ENCODE measurements around the gene SYNE1. TPM values are rescaled to one million over a fixed set of nuclear protein-coding genes. Genes with fewer than 3 reads are reported as not detected.

Gene SYNE1
- total RNA-seq, 1 experiment from 2014 or later = 3.0 TPM

DNA sequence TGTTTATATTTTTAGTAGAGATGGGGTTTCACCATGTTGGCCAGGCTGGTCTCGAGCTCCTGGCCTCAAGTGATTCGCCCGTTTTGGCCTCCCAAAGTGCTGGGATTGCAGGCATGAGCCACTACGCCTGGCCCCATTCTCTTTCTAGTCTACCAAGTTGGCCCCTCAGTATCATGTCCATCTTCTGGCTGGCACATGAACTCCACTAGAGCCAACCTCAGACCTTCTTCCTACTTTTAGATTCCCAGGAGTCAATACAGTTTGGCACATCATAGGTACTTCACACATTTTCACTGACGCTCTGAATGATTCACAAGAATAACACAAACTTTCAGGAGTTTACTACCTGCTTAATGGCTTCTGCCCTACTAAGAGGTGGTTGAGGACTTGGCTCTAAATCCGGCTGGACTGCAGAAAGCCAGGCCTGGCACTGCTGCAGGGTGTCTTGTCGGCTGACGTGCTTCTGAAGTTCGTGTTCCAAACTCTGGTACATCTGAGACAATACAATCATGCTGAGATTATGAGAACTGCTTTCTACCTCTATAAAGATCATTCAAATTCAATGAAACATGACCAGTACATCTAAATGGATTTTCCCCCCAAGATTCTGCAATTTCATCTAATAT is 293.3 kb downstream of the SYNE1 start:
- H3K27ac Mint-ChIP-seq = no peak overlapping the region
- no peaks in the 10 kb centered on the region; a peak in 1 of 7 replicates for H3K36me3 Mint-ChIP-seq (ENCODE audit: insufficient read depth in 1 of 3, low read depth in 3 of 3)
- Histone ChIP-seq H3K14ac (ENCODE audit: insufficient read depth, low read length) (no peak overlapping the region), H3K4me2 (ENCODE audit: insufficient read depth, insufficient read length, low read length) (no peak overlapping the region), H4K20me1 (ENCODE audit: control insufficient read depth, insufficient read depth, insufficient read length) (no peaks in the 10 kb centered on the region), H2BK20ac (ENCODE audit: low read depth, low read length, poor library complexity, severe bottlenecking) (no peak overlapping the region), H4K5ac (ENCODE audit: insufficient read length, low read depth, low read length) (no peak overlapping the region), H3K18ac (ENCODE audit: insufficient read length, low read depth, low read length) (no peak overlapping the region), H3K27me3 (ENCODE audit: insufficient read depth, low read length) (no peaks in the 10 kb centered on the region), H3K56ac (ENCODE audit: insufficient read length, low read depth, low read length) (no peak overlapping the region), H2BK120ac (ENCODE audit: low read depth, low read length, poor library complexity, severe bottlenecking) (no peak overlapping the region), H4K8ac (replicated peaks; ENCODE audit: insufficient read length, low read depth, low read length) (no peak overlapping the region), H3K4ac (ENCODE audit: low read depth, low read length) (no peak overlapping the region), H2BK5ac (ENCODE audit: insufficient read length, low read length) (no peak overlapping the region), H3K4me1 (ENCODE audit: insufficient read depth, low read length) (no peaks in the 10 kb centered on the region), H2BK15ac (ENCODE audit: low read depth, low read length) (no peak overlapping the region), H3K9me3 (ENCODE audit: control insufficient read depth, low read depth, low read length) (no peaks in the 10 kb centered on the region), H3K79me2 (ENCODE audit: insufficient read depth, low read length) (no peaks in the 10 kb centered on the region), H2AFZ (ENCODE audit: low read length) (no peak overlapping the region), H3T11ph (ENCODE audit: low read length) (no peak overlapping the region), H2BK12ac (ENCODE audit: insufficient read length, low read depth, low read length) (no peak overlapping the region), H3K9ac (ENCODE audit: extremely low read depth, insufficient read length, low read length) (no peak overlapping the region), H3K23ac (ENCODE audit: insufficient read length, low read depth, low read length) (no peak overlapping the region), H3K79me1 (ENCODE audit: insufficient read depth, low read depth, low read length, poor library complexity, severe bottlenecking) (no peaks in the 10 kb centered on the region), H3K23me2 (ENCODE audit: insufficient read length, low read depth, low read length, poor library complexity, severe bottlenecking) (no peaks in the 10 kb centered on the region), H4K91ac (ENCODE audit: insufficient read length, low read depth, low read length) (no peak overlapping the region), H2AK5ac (ENCODE audit: insufficient read length, low read length) (no peak overlapping the region), H3K27ac (ENCODE audit: insufficient read length, low read depth, low read length) (no peak overlapping the region)
- DNase-seq = no peak
- no peaks in the 10 kb centered on the region for H3K27me3 Mint-ChIP-seq (ENCODE audit: low read depth)
- peaks cover 3% of the 10 kb centered on the region in 2 experiments; a peak in 2 of 5 replicates for H3K9me3 Mint-ChIP-seq
- TF ChIP-seq, protein P1, sequence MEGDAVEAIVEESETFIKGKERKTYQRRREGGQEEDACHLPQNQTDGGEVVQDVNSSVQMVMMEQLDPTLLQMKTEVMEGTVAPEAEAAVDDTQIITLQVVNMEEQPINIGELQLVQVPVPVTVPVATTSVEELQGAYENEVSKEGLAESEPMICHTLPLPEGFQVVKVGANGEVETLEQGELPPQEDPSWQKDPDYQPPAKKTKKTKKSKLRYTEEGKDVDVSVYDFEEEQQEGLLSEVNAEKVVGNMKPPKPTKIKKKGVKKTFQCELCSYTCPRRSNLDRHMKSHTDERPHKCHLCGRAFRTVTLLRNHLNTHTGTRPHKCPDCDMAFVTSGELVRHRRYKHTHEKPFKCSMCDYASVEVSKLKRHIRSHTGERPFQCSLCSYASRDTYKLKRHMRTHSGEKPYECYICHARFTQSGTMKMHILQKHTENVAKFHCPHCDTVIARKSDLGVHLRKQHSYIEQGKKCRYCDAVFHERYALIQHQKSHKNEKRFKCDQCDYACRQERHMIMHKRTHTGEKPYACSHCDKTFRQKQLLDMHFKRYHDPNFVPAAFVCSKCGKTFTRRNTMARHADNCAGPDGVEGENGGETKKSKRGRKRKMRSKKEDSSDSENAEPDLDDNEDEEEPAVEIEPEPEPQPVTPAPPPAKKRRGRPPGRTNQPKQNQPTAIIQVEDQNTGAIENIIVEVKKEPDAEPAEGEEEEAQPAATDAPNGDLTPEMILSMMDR (conservative IDR thresholded peaks at IDR 0.05) = no peak
- no peak overlapping the region for H3K4me3 Mint-ChIP-seq
- WGBS (ENCODE audit: extremely low coverage, insufficient read length, low lambda C conversion rate) = no CpG with 5 or more reads among the region's 9 CpGs
- no peaks in the 10 kb centered on the region for H3K4me1 Mint-ChIP-seq
